Mammary epithelial cell (primary cell): ENCODE results near the gene MSI2.

Experiments
- CTCF ChIP-seq, 2 donors: IDR thresholded peaks in 1 of 2; conservative IDR thresholded peaks in 1 of 2; 2 replicates each; pipeline ENCODE4 v1.5.1; 2011 to 2012; ENCODE audit warnings: inconsistent platforms in 2 of 2, low read length in 2 of 2, mild to moderate bottlenecking in 2 of 2, control low read depth in 1 of 2, low read depth in 1 of 2; ENCODE audit not compliant: insufficient read depth in 1 of 2; ENCODE audit errors: extremely low read depth in 1 of 2
- EZH2 ChIP-seq: IDR thresholded peaks from 2 replicates; pipeline ENCODE4 v1.6.1; 2012; ENCODE audit warnings: low read length, inconsistent platforms, borderline replicate concordance

GRCh38 chr17:57315061-57316015 lies 59.0 kb downstream of the MSI2 start:
- TF ChIP-seq EZH2 (no peak), CTCF (conservative IDR thresholded peaks at IDR 0.05 in 1 of 2, IDR thresholded peaks at IDR 0.05 in 1 of 2; ENCODE audit: extremely low read depth in 1 of 2, insufficient read depth in 1 of 2, low read depth in 1 of 2, low read length in 2 of 2) (no peak)
